ENCODE measurements around the gene FLOT1. TPM values are rescaled to one million over a fixed set of nuclear protein-coding genes. Genes with fewer than 3 reads are reported as not detected.

The FLOT1 gene
- total RNA-seq, 1 donor from 2014 or later, result 56.2 TPM

DNA sequence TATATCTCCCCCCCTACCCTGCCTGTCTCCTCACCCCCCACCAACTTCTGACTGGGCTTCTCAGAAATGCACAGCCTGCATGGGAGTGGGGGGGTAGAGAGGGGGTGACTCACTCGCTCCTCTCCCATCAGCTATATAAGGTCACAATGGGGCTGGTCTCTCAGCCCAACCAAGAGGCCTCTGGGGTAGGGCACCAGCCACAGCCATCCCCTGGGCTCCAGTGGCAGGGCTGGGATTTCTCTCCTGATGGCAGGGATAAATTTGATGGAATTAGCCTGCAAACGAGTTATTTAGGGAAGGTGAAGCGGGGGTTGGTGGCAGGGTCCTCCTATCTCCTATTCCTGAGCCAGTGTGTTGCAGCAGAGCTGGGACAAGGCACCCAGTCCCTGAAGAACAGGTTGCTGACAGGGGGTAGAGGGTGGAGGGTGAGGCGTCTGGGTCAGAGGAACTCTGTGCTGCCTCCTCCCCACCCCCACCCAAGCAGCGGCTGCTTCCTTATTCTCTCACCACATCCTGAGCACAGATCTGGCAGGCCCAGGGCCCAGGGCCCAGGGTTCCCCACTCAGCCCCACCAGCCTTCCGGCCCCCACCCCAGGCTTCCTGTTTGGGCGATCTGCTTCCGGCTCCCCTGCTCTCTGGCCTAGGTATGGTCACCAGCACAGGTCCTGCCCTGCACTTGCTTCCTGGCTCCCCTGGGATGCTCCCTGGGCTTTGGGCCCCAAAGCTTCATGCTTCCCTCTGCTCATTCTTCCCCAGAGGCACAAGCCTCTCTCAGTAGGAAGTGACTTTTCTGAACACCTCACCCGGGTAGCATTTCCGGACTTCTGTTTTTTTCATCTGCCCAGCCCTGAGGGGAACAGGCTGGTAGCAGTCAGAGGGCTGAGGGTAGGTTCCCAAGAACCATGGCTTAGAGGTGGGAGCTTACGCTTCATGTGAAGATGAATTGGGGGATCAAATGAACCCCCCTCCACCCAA is 60.1 kb downstream of the FLOT1 start:
- peak; percentile 82 to 92 for DNase-seq (ENCODE audit: low read depth in 2 of 2)

DNA sequence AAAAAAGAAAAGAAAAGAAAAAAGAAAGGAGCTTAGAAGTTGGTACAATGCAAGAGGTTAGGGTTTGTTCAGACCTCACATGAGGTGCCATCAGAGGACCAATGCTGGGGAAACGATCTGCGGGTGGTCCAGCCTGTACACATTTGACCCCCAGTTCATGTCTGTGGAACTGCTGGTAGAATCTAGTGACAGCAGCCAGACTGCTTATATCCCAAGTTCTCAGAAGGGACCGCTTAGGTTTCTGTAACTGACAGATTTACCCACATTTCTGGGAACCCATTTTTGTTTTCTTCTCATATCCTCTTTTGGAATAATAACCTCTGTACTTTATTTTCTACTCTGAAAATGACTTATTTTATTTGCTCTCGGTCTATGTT is 60.7 kb downstream of the FLOT1 start:
- no peak for DNase-seq (ENCODE audit: low read depth in 2 of 2)

DNA sequence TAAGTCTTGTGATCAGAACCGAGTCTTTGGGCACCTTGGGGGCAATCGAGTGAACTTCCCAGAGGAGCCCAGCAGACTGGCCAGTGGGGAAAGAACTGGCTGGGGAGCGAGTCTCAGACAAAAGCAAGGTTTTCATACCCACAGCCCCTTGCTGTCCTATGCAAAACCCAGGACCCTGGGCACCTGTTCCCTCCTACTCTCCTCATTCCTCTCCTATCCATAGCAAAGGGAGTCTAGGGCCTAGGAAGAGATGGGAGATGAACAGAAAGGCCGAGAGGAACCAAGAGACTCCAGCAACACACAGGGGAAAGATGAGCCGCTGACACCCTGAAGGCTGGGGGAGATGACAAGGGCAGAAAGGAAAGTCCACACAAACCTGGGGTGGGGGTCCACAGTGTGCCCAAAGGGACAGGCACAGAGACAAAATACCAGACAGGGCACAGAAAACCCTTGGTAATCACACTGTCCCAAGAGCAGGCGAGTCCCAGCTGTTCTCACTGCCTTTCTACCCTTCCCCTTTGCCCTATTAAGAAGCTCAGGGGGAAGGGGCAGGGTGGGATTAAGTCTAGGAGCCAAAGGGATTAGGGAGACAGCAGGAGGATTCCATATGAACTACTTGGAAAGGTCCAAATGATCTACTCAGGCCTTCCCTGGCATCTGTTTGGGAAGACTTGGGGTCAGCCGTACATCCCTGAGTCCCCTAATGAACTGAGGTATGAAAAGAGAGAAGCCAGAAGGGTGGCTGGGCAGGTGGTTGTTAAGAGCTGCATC is 62.5 kb downstream of the FLOT1 start:
- DNase-seq (ENCODE audit: low read depth in 2 of 2), result no peak

DNA sequence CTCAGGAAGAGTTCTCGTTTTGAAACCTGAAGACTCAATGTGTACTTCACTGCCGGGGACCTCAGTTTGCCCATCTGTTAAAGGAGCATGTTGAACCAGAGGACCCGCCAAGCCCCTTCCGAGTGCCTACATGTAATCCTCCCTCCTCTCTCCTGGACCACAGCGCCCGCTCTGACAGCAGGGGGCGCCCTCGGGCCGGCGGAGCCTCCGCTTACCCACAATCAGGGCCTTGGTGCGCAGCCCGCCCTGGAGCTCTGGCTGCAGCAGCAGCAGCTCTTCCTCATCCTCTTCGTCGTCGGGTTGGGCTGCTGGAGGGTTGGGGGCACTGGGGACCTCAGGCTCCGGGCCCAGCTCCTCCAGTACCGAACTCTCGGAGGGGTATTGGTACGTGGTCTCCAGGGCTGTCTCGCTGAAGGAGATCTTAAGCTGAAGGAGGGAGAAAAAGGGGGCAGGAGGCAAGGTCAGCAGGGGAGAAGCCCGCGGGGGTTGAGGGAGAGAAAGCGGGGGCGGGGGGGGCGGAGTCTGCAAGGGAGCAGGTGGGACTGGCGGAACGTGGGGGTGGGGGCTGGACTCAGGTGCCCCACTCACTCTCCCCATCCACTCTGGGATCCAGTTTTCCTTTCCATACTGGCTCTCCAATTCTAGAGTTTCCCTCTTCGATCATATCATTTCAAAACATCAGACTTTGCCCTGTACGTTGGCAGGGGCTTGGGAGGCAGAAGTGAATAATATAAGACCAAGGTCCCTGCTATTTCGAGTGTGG is 63.3 kb downstream of the FLOT1 start:
- DNase-seq (ENCODE audit: low read depth in 2 of 2), result peak; percentile 86 to 92

Other genes with a start within 250 kb of the FLOT1 start
- 31.8 and 41.1 TPM in 2 replicates for gene GNL1, start 186.2 kb downstream of the FLOT1 start, total RNA-seq
- gene PRR3, start 185.4 kb downstream of the FLOT1 start, total RNA-seq, result 2.0 and 2.2 TPM in 2 replicates
- 24.6 and 41.9 TPM in 2 replicates for gene ABCF1, start 171.2 kb downstream of the FLOT1 start, total RNA-seq
- gene PPP1R10, start 125.4 kb downstream of the FLOT1 start, total RNA-seq, result 7.0 and 12.5 TPM in 2 replicates
- gene MRPS18B, start 124.8 kb downstream of the FLOT1 start, total RNA-seq, result 38.1 and 55.8 TPM in 2 replicates
- gene ATAT1, start 115.8 kb downstream of the FLOT1 start, total RNA-seq, result 2.2 and 5.0 TPM in 2 replicates
- 3.1 and 5.6 TPM in 2 replicates for gene C6orf136, start 95.6 kb downstream of the FLOT1 start, total RNA-seq
- 25.1 and 32.5 TPM in 2 replicates for gene DHX16, start 69.7 kb downstream of the FLOT1 start, total RNA-seq
- gene PPP1R18, start 56.0 kb downstream of the FLOT1 start, total RNA-seq, result 31.5 and 33.6 TPM in 2 replicates
- 1.6 and 2.2 TPM in 2 replicates for gene NRM, start 51.7 kb downstream of the FLOT1 start, total RNA-seq
- 3.0 and 4.1 TPM in 2 replicates for gene MDC1, start 25.4 kb downstream of the FLOT1 start, total RNA-seq
- 267 and 311 TPM in 2 replicates for gene TUBB, start 22.3 kb downstream of the FLOT1 start, total RNA-seq
- gene IER3, start 1.9 kb upstream of the FLOT1 start, total RNA-seq, result 72.6 and 148 TPM in 2 replicates
- 4.8 and 6.3 TPM in 2 replicates for gene DDR1, start 141.8 kb upstream of the FLOT1 start, total RNA-seq
- 8.3 and 12.9 TPM in 2 replicates for gene GTF2H4, start 165.5 kb upstream of the FLOT1 start, total RNA-seq
- gene VARS2, start 171.6 kb upstream of the FLOT1 start, total RNA-seq, result 13.9 and 15.5 TPM in 2 replicates
- gene SFTA2, start 189.5 kb upstream of the FLOT1 start, total RNA-seq, result not detected in 2 replicates
- not detected in 2 replicates for gene MUCL3, start 198.3 kb upstream of the FLOT1 start, total RNA-seq
- not detected in 2 replicates for gene MUC21, start 241.0 kb upstream of the FLOT1 start, total RNA-seq

Measured in lung microvascular endothelial cell (primary cell).